Measurements from ENCODE around the gene PTPRD. TPM values are rescaled to one million over a fixed set of nuclear protein-coding genes. Genes with fewer than 3 reads are reported as not detected.
"Not testable (repeated sequence)": the region's sequence is repeated elsewhere in the genome, so short reads cannot be mapped to it uniquely, and the experiment has no call there.

The PTPRD gene
- total and polyA plus RNA-seq, 2 experiments from 2014 or later: 11.5 to 58.0 TPM

DNA sequence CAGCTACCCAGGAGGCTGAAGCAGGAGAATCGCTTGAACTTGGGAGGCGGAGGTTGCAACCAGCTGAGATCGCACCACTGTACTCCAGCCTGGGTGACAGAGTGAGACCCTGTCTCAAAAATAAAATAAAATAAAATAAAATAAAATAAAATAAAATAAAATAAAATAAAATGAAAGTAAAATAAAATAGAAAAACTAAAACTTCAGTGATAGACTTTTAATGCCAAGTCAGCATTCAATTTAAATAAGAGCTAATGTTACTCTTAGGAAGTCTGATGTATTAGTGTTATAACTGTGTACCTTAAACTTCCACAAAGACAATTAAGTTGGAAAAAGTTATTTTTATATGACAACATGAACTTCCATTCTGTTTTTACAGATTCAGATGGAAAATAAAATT lies 1569.0 kb downstream of the PTPRD start:
- H3K79me2 ChIP-seq (replicated peaks; ENCODE audit: insufficient read depth); H3K4me1 ChIP-seq (ENCODE audit: insufficient read depth); H3K27me3 Mint-ChIP-seq (ENCODE audit: insufficient read depth, low read depth, poor library complexity); H3K36me3 ChIP-seq (ENCODE audit: insufficient read depth); H3K4me1 Mint-ChIP-seq; H3F3A ChIP-seq (replicated peaks; ENCODE audit: low read depth); H3K4me2 ChIP-seq; H3K9me3 Mint-ChIP-seq; H3K36me3 Mint-ChIP-seq (ENCODE audit: low read depth); H3K27ac ChIP-seq (ENCODE audit: low read depth); H4K20me1 ChIP-seq (replicated peaks; ENCODE audit: insufficient read depth); ATAC-seq; H3K4me3 ChIP-seq; DNase-seq (ENCODE audit: low spot score); H2AFZ ChIP-seq; H3K27ac Mint-ChIP-seq; H3K4me3 Mint-ChIP-seq; H3K9me2 ChIP-seq (ENCODE audit: insufficient read depth); H3K27me3 ChIP-seq (ENCODE audit: insufficient read depth): not testable (repeated sequence)

- Histone ChIP-seq H3K4me2 (no peak overlapping the region), H3K4me3 (no peak overlapping the region), H3K9me2 (ENCODE audit: insufficient read depth) (no peaks in the 10 kb centered on the region), H3K79me2 (replicated peaks; ENCODE audit: insufficient read depth) (no peaks in the 10 kb centered on the region), H4K20me1 (replicated peaks; ENCODE audit: insufficient read depth) (no peaks in the 10 kb centered on the region), H3K4me1 (ENCODE audit: insufficient read depth) (no peaks in the 10 kb centered on the region), H3K27me3 (ENCODE audit: insufficient read depth) (no peaks in the 10 kb centered on the region), H3F3A (replicated peaks; ENCODE audit: low read depth) (no peaks in the 10 kb centered on the region), H3K27ac (ENCODE audit: low read depth) (no peak overlapping the region), H2AFZ (0 out of 2 replicates have a peak overlapping the region, but pooled peaks have one; percentile 19), H3K36me3 (ENCODE audit: insufficient read depth) (no peaks in the 10 kb centered on the region)
- no peaks in the 10 kb centered on the region for H3K9me3 Mint-ChIP-seq
- no peak overlapping the region for H3K27ac Mint-ChIP-seq
- H3K36me3 Mint-ChIP-seq (ENCODE audit: low read depth): no peaks in the 10 kb centered on the region
- H3K27me3 Mint-ChIP-seq (ENCODE audit: insufficient read depth, low read depth, poor library complexity): peaks cover 3% of the 10 kb centered on the region
- H3K4me1 Mint-ChIP-seq: peaks cover 3% of the 10 kb centered on the region; the same call in 1 of the 3 replicates
- H3K4me3 Mint-ChIP-seq: no peak overlapping the region
- DNase-seq (ENCODE audit: low spot score) (no peak), ATAC-seq (no peak)
- TF ChIP-seq POLR2AphosphoS5 (IDR thresholded peaks at IDR 0.05; ENCODE audit: low read depth): no peak
- TF ChIP-seq, protein P1, sequence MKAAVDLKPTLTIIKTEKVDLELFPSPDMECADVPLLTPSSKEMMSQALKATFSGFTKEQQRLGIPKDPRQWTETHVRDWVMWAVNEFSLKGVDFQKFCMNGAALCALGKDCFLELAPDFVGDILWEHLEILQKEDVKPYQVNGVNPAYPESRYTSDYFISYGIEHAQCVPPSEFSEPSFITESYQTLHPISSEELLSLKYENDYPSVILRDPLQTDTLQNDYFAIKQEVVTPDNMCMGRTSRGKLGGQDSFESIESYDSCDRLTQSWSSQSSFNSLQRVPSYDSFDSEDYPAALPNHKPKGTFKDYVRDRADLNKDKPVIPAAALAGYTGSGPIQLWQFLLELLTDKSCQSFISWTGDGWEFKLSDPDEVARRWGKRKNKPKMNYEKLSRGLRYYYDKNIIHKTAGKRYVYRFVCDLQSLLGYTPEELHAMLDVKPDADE (IDR thresholded peaks at IDR 0.05): no peak
- no peak for TF ChIP-seq NANOG (IDR thresholded peaks at IDR 0.05; ENCODE audit: borderline replicate concordance)
- no peak for TF ChIP-seq CTCF (conservative IDR thresholded peaks at IDR 0.05; ENCODE audit: low read depth in 2 of 2)
- TF ChIP-seq ZNF331 (CRISPR knock-in tag; IDR thresholded peaks at IDR 0.05; ENCODE audit: low read depth): no peak
- TF ChIP-seq STAT1 (IDR thresholded peaks at IDR 0.05; ENCODE audit: unreplicated experiment): no peak
- TF ChIP-seq, protein P2, sequence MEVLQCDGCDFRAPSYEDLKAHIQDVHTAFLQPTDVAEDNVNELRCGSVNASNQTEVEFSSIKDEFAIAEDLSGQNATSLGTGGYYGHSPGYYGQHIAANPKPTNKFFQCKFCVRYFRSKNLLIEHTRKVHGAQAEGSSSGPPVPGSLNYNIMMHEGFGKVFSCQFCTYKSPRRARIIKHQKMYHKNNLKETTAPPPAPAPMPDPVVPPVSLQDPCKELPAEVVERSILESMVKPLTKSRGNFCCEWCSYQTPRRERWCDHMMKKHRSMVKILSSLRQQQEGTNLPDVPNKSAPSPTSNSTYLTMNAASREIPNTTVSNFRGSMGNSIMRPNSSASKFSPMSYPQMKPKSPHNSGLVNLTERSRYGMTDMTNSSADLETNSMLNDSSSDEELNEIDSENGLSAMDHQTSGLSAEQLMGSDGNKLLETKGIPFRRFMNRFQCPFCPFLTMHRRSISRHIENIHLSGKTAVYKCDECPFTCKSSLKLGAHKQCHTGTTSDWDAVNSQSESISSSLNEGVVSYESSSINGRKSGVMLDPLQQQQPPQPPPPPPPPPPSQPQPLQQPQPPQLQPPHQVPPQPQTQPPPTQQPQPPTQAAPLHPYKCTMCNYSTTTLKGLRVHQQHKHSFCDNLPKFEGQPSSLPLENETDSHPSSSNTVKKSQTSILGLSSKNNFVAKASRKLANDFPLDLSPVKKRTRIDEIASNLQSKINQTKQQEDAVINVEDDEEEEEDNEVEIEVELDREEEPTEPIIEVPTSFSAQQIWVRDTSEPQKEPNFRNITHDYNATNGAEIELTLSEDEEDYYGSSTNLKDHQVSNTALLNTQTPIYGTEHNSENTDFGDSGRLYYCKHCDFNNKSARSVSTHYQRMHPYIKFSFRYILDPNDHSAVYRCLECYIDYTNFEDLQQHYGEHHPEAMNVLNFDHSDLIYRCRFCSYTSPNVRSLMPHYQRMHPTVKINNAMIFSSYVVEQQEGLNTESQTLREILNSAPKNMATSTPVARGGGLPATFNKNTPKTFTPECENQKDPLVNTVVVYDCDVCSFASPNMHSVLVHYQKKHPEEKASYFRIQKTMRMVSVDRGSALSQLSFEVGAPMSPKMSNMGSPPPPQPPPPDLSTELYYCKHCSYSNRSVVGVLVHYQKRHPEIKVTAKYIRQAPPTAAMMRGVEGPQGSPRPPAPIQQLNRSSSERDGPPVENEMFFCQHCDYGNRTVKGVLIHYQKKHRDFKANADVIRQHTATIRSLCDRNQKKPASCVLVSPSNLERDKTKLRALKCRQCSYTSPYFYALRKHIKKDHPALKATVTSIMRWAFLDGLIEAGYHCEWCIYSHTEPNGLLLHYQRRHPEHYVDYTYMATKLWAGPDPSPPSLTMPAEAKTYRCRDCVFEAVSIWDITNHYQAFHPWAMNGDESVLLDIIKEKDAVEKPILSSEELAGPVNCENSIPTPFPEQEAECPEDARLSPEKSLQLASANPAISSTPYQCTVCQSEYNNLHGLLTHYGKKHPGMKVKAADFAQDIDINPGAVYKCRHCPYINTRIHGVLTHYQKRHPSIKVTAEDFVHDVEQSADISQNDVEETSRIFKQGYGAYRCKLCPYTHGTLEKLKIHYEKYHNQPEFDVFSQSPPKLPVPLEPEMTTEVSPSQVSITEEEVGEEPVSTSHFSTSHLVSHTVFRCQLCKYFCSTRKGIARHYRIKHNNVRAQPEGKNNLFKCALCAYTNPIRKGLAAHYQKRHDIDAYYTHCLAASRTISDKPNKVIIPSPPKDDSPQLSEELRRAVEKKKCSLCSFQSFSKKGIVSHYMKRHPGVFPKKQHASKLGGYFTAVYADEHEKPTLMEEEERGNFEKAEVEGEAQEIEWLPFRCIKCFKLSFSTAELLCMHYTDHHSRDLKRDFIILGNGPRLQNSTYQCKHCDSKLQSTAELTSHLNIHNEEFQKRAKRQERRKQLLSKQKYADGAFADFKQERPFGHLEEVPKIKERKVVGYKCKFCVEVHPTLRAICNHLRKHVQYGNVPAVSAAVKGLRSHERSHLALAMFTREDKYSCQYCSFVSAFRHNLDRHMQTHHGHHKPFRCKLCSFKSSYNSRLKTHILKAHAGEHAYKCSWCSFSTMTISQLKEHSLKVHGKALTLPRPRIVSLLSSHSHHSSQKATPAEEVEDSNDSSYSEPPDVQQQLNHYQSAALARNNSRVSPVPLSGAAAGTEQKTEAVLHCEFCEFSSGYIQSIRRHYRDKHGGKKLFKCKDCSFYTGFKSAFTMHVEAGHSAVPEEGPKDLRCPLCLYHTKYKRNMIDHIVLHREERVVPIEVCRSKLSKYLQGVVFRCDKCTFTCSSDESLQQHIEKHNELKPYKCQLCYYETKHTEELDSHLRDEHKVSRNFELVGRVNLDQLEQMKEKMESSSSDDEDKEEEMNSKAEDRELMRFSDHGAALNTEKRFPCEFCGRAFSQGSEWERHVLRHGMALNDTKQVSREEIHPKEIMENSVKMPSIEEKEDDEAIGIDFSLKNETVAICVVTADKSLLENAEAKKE (CRISPR knock-in tag; IDR thresholded peaks at IDR 0.05): no peak
- no peak for TF ChIP-seq EZH2phosphoT487 (IDR thresholded peaks at IDR 0.05; ENCODE audit: unreplicated experiment)
- TF ChIP-seq REST (IDR thresholded peaks at IDR 0.05; ENCODE audit: unreplicated experiment): no peak
- no peak for TF ChIP-seq CREB1 (CRISPR knock-in tag; IDR thresholded peaks at IDR 0.05; ENCODE audit: low read depth)
Measured at GRCh38 chr9:9041756-9042155, 1571.0 kb downstream of the PTPRD start.
